HepG2 (cell line): Measurements from ENCODE around the gene DDX10. TPM values are rescaled to one million over a fixed set of nuclear protein-coding genes. Genes with fewer than 3 reads are reported as not detected.

Experiments
- GZF1 ChIP-seq: sonication (generic); formaldehyde crosslinking; IDR thresholded peaks from 2 replicates; pipeline ENCODE4 v1.5.1; 2020; ENCODE audit warnings: mild to moderate bottlenecking, missing genetic modification reagents
- KLF9 ChIP-seq: IDR thresholded peaks from 2 replicates; pipeline ENCODE4 v1.6.1; 2016; ENCODE audit warnings: low read depth
- MTA3 ChIP-seq: sonication (generic); formaldehyde crosslinking; IDR thresholded peaks from 2 replicates; pipeline ENCODE4 v1.4.0; 2020; ENCODE audit warnings: missing genetic modification reagents
- ZNF335 ChIP-seq: sonication (generic); formaldehyde crosslinking; IDR thresholded peaks from 2 replicates; pipeline ENCODE4 v1.4.0; 2020; ENCODE audit warnings: missing genetic modification reagents
- ZNF615 ChIP-seq: sonication (generic); formaldehyde crosslinking; IDR thresholded peaks from 2 replicates; pipeline ENCODE4 v1.5.0; 2020; ENCODE audit warnings: mild to moderate bottlenecking, missing genetic modification reagents, borderline replicate concordance
- ZNF879 ChIP-seq: sonication (generic); formaldehyde crosslinking; IDR thresholded peaks from 2 replicates; pipeline ENCODE4 v1.8.1; 2023; ENCODE audit warnings: missing genetic modification reagents
- ZSCAN30 ChIP-seq: sonication (generic); formaldehyde crosslinking; IDR thresholded peaks from 2 replicates; pipeline ENCODE4 v1.5.0; 2020; ENCODE audit warnings: mild to moderate bottlenecking, missing genetic modification reagents
- polyA plus RNA-seq, 8 experiments: library from polyadenylated mRNA; depleted of rRNA in 3 of 8; stranded (reverse) in 7 of 8; unstranded in 1 of 8; fragments of >200 nt; fragmentation: Illumina TruSeq in 4 of 8; extraction: Trizol in 4 of 8; gene quantifications; 2 replicates each; pipeline versions ENCODE4 v1.2.1 to v1.2.3, GENCODE V29; 2011 to 2016; ENCODE audit warnings: low read depth in 4 of 8, missing spikeins in 1 of 8, mixed read lengths in 1 of 8; ENCODE audit not compliant: insufficient read depth in 1 of 8
- total RNA-seq, 5 experiments: library from RNA; depleted of rRNA; stranded (reverse); fragments of >200 nt; fragmentation: Illumina TruSeq; extraction: Trizol; gene quantifications; 2 replicates each; pipeline ENCODE4 v1.2.3, GENCODE V29; 2016; ENCODE audit warnings: low read depth in 1 of 5
- TF ChIP-seq, protein P1 (sequence below), 2 experiments: sonication (generic) in 1 of 2; formaldehyde crosslinking in 1 of 2; IDR thresholded peaks; 2 replicates each; pipeline versions ENCODE4 v1.6.1 to v1.9.0; 2014 to 2022; ENCODE audit warnings: antibody characterized with exemption in 1 of 2, borderline replicate concordance in 1 of 2, inconsistent platforms in 1 of 2, low read depth in 1 of 2, missing genetic modification reagents in 1 of 2
- TF ChIP-seq, protein P2 (sequence below): IDR thresholded peaks from 2 replicates; pipeline ENCODE4 v1.6.1; 2016; ENCODE audit warnings: low read depth

The DDX10 gene
- total and polyA plus RNA-seq, 2 of the 13 experiments (the other 11 are each of a cell fraction or from before 2014, with no cell fraction given), result 17.0 to 32.0 TPM

DNA sequence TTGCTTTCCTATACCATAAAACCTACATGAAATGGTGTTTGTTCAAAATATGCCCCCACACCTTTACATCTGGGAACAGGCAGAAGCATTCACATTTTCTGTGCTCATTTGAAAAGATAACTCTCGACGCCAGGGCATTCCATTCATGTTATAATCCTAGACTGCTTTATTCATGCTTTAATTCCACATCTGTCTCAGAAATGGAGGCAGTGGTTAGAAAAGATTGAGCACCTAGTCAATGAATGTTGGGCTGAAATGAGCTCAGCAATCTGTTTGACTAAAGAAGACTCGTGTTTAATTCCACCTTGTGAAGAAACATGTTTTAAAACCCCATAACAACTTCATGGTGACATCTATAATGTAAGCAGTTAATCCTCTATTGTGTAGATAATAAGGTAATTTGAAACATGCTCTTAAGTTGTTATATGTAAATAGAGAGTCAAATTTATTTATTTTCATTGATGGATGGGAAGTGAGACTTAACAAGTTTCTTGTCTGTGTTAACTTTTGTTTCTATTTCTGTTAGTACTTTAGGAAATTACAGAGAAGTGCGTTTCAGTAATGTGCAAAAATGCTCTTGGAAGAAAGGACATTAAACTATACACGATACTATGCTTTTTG is 217.5 kb downstream of the DDX10 start (continued):
- TF ChIP-seq, protein P1, sequence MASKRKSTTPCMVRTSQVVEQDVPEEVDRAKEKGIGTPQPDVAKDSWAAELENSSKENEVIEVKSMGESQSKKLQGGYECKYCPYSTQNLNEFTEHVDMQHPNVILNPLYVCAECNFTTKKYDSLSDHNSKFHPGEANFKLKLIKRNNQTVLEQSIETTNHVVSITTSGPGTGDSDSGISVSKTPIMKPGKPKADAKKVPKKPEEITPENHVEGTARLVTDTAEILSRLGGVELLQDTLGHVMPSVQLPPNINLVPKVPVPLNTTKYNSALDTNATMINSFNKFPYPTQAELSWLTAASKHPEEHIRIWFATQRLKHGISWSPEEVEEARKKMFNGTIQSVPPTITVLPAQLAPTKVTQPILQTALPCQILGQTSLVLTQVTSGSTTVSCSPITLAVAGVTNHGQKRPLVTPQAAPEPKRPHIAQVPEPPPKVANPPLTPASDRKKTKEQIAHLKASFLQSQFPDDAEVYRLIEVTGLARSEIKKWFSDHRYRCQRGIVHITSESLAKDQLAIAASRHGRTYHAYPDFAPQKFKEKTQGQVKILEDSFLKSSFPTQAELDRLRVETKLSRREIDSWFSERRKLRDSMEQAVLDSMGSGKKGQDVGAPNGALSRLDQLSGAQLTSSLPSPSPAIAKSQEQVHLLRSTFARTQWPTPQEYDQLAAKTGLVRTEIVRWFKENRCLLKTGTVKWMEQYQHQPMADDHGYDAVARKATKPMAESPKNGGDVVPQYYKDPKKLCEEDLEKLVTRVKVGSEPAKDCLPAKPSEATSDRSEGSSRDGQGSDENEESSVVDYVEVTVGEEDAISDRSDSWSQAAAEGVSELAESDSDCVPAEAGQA (IDR thresholded peaks at IDR 0.05; ENCODE audit: low read depth), result no peak
- TF ChIP-seq, protein P1 (CRISPR knock-in tag; IDR thresholded peaks at IDR 0.05; ENCODE audit: borderline replicate concordance), result no peak
- TF ChIP-seq, protein P2, sequence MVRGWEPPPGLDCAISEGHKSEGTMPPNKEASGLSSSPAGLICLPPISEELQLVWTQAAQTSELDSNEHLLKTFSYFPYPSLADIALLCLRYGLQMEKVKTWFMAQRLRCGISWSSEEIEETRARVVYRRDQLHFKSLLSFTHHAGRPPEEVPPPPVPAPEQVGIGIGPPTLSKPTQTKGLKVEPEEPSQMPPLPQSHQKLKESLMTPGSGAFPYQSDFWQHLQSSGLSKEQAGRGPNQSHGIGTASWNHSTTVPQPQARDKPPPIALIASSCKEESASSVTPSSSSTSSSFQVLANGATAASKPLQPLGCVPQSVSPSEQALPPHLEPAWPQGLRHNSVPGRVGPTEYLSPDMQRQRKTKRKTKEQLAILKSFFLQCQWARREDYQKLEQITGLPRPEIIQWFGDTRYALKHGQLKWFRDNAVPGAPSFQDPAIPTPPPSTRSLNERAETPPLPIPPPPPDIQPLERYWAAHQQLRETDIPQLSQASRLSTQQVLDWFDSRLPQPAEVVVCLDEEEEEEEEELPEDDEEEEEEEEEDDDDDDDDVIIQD (CRISPR knock-in tag), result no peak
- no peak for TF ChIP-seq ZSCAN30 (CRISPR knock-in tag)
- no peak for TF ChIP-seq KLF9 (CRISPR knock-in tag)
- no peak for TF ChIP-seq ZNF615 (CRISPR knock-in tag)
- TF ChIP-seq MTA3 (CRISPR knock-in tag), result no peak
- TF ChIP-seq GZF1 (CRISPR knock-in tag), result no peak
- TF ChIP-seq ZNF335 (CRISPR knock-in tag), result no peak
- TF ChIP-seq ZNF879, result no peak
